ENCODE measurements around the gene ZNF169.
"Not testable (repeated sequence)": the region's sequence is repeated elsewhere in the genome, so short reads cannot be mapped to it uniquely, and the experiment has no call there.

ZNF169 gene

GRCh38 chr9:94287877-94288513, 28.9 kb downstream of the ZNF169 start:
- no peak for DNase-seq (ENCODE audit: low read depth in 2 of 2)

- DNase-seq (ENCODE audit: low read depth in 2 of 2), result no peak
Observed at GRCh38 chr9:94289691-94290090, 30.6 kb downstream of the ZNF169 start.

- no peak for DNase-seq (ENCODE audit: low read depth in 2 of 2)
Observed at GRCh38 chr9:94298949-94299599, 40.0 kb downstream of the ZNF169 start.

GRCh38 chr9:94300470-94301301, 41.6 kb downstream of the ZNF169 start:
- no peak for DNase-seq (ENCODE audit: low read depth in 2 of 2)

- DNase-seq (ENCODE audit: low read depth in 2 of 2), result no peak
Observed at GRCh38 chr9:94301583-94301982, 42.5 kb downstream of the ZNF169 start.

GRCh38 chr9:94302426-94302825, 43.3 kb downstream of the ZNF169 start:
- DNase-seq (ENCODE audit: low read depth in 2 of 2), result no peak

- no peak for DNase-seq (ENCODE audit: low read depth in 2 of 2)
Observed at GRCh38 chr9:94303321-94303720, 44.2 kb downstream of the ZNF169 start.

- DNase-seq (ENCODE audit: low read depth in 2 of 2), result not testable (repeated sequence)
Observed at GRCh38 chr9:94315034-94315984, 56.2 kb downstream of the ZNF169 start.

GRCh38 chr9:94316236-94316635, 57.1 kb downstream of the ZNF169 start:
- DNase-seq (ENCODE audit: low read depth in 2 of 2), result not testable (repeated sequence)

GRCh38 chr9:94317949-94318657, 59.0 kb downstream of the ZNF169 start:
- DNase-seq (ENCODE audit: low read depth in 2 of 2), result not testable (repeated sequence)

GRCh38 chr9:94322342-94322940, 63.3 kb downstream of the ZNF169 start:
- not testable (repeated sequence) for DNase-seq (ENCODE audit: low read depth in 2 of 2)

- not testable (repeated sequence) for DNase-seq (ENCODE audit: low read depth in 2 of 2)
Observed at GRCh38 chr9:94323153-94323798, 64.2 kb downstream of the ZNF169 start.

- DNase-seq (ENCODE audit: low read depth in 2 of 2), result not testable (repeated sequence)
Observed at GRCh38 chr9:94325583-94325982, 66.5 kb downstream of the ZNF169 start.

- not testable (repeated sequence) for DNase-seq (ENCODE audit: low read depth in 2 of 2)
Observed at GRCh38 chr9:94328544-94328943, 69.4 kb downstream of the ZNF169 start, which contains the start of gene NUTM2F. Gene NUTM2F (minus strand): TSS chr9:94328644. CDS start chr9:94328623, 21 bp downstream.

- not testable (repeated sequence) for DNase-seq (ENCODE audit: low read depth in 2 of 2)
Observed at GRCh38 chr9:94336445-94336844, 77.3 kb downstream of the ZNF169 start.

GRCh38 chr9:94338723-94339122, 79.6 kb downstream of the ZNF169 start:
- not testable (repeated sequence) for DNase-seq (ENCODE audit: low read depth in 2 of 2)

GRCh38 chr9:94339657-94340056, 80.6 kb downstream of the ZNF169 start:
- not testable (repeated sequence) for DNase-seq (ENCODE audit: low read depth in 2 of 2)

- DNase-seq (ENCODE audit: low read depth in 2 of 2), result not testable (repeated sequence)
Observed at GRCh38 chr9:94340750-94341149, 81.7 kb downstream of the ZNF169 start.

GRCh38 chr9:94341703-94342102, 82.6 kb downstream of the ZNF169 start:
- DNase-seq (ENCODE audit: low read depth in 2 of 2), result not testable (repeated sequence)

GRCh38 chr9:94347451-94347850, 88.4 kb downstream of the ZNF169 start:
- DNase-seq (ENCODE audit: low read depth in 2 of 2), result not testable (repeated sequence)

Data from stimulated activated CD8-positive, alpha-beta memory T cell treated with anti-CD3 and anti-CD28 coated beads, Interleukin-2, amount 100 ng/mL, for 1 hour (primary cell).